Neural cell (in vitro differentiated cells): ENCODE measurements around the gene WDR20.

Experiments used
- EP300 ChIP-seq: fragments of 450-650 bp; conservative IDR thresholded peaks from 2 replicates; pipeline ENCODE4 v1.6.1; 2014; ENCODE audit warnings: antibody characterized with exemption, mild to moderate bottlenecking, moderate library complexity; ENCODE audit not compliant: poor library complexity, severe bottlenecking
- EZH2 ChIP-seq: fragments of 200-600, 300-800 bp; shearing (Covaris generic), sonication (generic); IDR thresholded peaks from 2 replicates; pipeline ENCODE4 v1.6.1; 2014; ENCODE audit warnings: antibody characterized with exemption, low read length, borderline replicate concordance, mild to moderate bottlenecking; ENCODE audit not compliant: insufficient read depth, poor library complexity, severe bottlenecking
- POLR2AphosphoS5 ChIP-seq: IDR thresholded peaks from 2 replicates; pipeline ENCODE4 v1.6.1; 2012
- RAD21 ChIP-seq: fragments of 450-650 bp; conservative IDR thresholded peaks from 2 replicates; pipeline ENCODE4 v1.6.1; 2014; ENCODE audit warnings: antibody characterized with exemption, mild to moderate bottlenecking, moderate library complexity
- SMC3 ChIP-seq: fragments of 450-650 bp; conservative IDR thresholded peaks from 2 replicates; pipeline ENCODE4 v1.6.1; 2014; ENCODE audit warnings: antibody characterized with exemption, mild to moderate bottlenecking, moderate library complexity; ENCODE audit not compliant: poor library complexity
- TAF1 ChIP-seq: IDR thresholded peaks from 2 replicates; pipeline ENCODE4 v1.6.1; 2012; ENCODE audit warnings: low read depth
- TF ChIP-seq, protein P1 (sequence below): fragments of 450-650 bp; IDR thresholded peaks from 2 replicates; pipeline ENCODE4 v1.5.1; 2014; ENCODE audit warnings: antibody characterized with exemption, mild to moderate bottlenecking, moderate library complexity; ENCODE audit not compliant: poor library complexity, severe bottlenecking
- TF ChIP-seq, protein P2 (sequence below): IDR thresholded peaks from 2 replicates; pipeline ENCODE4 v1.6.1; 2012; ENCODE audit warnings: borderline replicate concordance

DNA sequence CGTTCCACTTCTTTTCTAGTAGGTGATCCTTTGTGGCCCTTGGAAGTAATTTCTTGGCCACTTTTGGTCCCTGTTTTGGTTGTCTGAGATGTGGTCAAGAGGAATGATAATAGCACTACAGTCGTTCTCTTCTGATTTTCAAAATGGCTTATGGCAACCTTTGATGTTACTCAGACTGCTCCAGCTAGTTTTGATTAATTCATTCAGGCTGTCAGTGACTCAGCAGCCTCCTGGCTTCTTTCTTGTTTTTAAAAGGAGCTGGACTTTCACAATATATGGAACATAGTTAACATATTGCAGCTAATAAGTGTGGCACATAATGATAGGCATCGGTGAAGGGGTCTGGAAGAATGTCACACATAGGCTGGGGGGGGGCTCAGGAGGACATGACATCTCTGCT, 47.3 kb downstream of the WDR20 start:
- TF ChIP-seq, protein P1, sequence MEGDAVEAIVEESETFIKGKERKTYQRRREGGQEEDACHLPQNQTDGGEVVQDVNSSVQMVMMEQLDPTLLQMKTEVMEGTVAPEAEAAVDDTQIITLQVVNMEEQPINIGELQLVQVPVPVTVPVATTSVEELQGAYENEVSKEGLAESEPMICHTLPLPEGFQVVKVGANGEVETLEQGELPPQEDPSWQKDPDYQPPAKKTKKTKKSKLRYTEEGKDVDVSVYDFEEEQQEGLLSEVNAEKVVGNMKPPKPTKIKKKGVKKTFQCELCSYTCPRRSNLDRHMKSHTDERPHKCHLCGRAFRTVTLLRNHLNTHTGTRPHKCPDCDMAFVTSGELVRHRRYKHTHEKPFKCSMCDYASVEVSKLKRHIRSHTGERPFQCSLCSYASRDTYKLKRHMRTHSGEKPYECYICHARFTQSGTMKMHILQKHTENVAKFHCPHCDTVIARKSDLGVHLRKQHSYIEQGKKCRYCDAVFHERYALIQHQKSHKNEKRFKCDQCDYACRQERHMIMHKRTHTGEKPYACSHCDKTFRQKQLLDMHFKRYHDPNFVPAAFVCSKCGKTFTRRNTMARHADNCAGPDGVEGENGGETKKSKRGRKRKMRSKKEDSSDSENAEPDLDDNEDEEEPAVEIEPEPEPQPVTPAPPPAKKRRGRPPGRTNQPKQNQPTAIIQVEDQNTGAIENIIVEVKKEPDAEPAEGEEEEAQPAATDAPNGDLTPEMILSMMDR: no peak
- TF ChIP-seq EZH2 (no peak), POLR2AphosphoS5 (no peak), TAF1 (no peak), EP300 (no peak), RAD21 (no peak), SMC3 (no peak)
- TF ChIP-seq, protein P2, sequence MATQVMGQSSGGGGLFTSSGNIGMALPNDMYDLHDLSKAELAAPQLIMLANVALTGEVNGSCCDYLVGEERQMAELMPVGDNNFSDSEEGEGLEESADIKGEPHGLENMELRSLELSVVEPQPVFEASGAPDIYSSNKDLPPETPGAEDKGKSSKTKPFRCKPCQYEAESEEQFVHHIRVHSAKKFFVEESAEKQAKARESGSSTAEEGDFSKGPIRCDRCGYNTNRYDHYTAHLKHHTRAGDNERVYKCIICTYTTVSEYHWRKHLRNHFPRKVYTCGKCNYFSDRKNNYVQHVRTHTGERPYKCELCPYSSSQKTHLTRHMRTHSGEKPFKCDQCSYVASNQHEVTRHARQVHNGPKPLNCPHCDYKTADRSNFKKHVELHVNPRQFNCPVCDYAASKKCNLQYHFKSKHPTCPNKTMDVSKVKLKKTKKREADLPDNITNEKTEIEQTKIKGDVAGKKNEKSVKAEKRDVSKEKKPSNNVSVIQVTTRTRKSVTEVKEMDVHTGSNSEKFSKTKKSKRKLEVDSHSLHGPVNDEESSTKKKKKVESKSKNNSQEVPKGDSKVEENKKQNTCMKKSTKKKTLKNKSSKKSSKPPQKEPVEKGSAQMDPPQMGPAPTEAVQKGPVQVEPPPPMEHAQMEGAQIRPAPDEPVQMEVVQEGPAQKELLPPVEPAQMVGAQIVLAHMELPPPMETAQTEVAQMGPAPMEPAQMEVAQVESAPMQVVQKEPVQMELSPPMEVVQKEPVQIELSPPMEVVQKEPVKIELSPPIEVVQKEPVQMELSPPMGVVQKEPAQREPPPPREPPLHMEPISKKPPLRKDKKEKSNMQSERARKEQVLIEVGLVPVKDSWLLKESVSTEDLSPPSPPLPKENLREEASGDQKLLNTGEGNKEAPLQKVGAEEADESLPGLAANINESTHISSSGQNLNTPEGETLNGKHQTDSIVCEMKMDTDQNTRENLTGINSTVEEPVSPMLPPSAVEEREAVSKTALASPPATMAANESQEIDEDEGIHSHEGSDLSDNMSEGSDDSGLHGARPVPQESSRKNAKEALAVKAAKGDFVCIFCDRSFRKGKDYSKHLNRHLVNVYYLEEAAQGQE: no peak
